A673 (cell line): ENCODE results near the gene SLC7A9.

ENCODE experiments used
- CTCF ChIP-seq: fragments of 300-800, 200-600 bp; sonication (generic); conservative IDR thresholded peaks from 2 replicates; pipeline ENCODE4 v1.5.1; 2017; ENCODE audit warnings: low read depth, mild to moderate bottlenecking, antibody characterized with exemption, low read length, moderate library complexity, mixed read lengths
- EZH2 ChIP-seq: fragments of 200-600 bp; sonication (generic); IDR thresholded peaks from 2 replicates; pipeline ENCODE4 v1.6.1; 2017; ENCODE audit warnings: borderline replicate concordance, low read depth, mild to moderate bottlenecking, mixed read lengths, antibody characterized with exemption, low read length; ENCODE audit not compliant: poor library complexity, severe bottlenecking

DNA sequence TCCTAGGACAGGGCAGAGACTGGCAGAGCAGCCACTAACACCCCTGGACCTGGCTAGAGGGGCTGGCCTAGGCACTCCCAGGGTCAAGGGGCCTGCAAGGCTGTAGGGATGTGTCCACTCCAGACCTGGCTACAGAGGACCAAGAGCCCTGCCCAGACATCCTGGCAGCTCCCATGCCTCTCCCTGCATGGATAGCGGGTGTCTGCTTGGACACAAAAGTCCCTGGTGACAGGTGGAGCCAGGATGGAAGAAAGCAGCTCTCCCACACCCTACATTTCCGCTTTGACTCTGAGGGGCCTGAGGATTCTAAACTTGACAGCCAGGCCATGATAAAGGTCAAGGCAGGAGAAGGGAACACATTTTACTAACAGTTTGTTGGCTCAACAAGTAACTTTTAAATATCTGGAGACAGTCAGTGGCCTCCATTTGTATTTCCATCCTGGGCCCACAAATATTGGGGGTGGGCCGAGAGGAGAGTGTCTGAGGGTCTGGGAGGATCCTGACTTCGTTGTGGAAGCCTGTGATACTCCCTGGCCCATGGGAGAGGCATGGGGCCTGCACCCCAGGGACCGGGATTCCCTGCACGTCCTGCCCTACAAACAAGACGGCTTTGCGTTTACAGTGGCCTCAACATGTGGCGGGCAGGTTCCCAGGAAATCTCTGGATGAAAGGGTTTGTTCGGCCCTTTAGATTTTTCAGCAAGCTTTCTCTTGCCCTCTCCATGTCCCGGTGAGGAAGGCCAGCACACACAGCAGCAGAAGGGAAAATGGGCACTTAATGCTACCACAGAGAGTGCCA is 19.8 kb upstream of the SLC7A9 start:
- TF ChIP-seq EZH2: no peak
- TF ChIP-seq CTCF: no peak
